ENCODE data around the gene UNC93A.

- TF ChIP-seq, protein P1, sequence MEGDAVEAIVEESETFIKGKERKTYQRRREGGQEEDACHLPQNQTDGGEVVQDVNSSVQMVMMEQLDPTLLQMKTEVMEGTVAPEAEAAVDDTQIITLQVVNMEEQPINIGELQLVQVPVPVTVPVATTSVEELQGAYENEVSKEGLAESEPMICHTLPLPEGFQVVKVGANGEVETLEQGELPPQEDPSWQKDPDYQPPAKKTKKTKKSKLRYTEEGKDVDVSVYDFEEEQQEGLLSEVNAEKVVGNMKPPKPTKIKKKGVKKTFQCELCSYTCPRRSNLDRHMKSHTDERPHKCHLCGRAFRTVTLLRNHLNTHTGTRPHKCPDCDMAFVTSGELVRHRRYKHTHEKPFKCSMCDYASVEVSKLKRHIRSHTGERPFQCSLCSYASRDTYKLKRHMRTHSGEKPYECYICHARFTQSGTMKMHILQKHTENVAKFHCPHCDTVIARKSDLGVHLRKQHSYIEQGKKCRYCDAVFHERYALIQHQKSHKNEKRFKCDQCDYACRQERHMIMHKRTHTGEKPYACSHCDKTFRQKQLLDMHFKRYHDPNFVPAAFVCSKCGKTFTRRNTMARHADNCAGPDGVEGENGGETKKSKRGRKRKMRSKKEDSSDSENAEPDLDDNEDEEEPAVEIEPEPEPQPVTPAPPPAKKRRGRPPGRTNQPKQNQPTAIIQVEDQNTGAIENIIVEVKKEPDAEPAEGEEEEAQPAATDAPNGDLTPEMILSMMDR (conservative IDR thresholded peaks at IDR 0.05; ENCODE audit: low read length) = no peak
- no peak for TF ChIP-seq EZH2phosphoT487 (IDR thresholded peaks at IDR 0.05; ENCODE audit: borderline replicate concordance, low read depth, low read length)
These were observed 23.2 kb downstream of the UNC93A start for GRCh38 chr6:167314180-167314821.
